SH-SY5Y (cell line): ENCODE measurements around the gene ADAM10.

ENCODE experiments used
- GATA2 ChIP-seq: IDR thresholded peaks from 2 replicates; pipeline ENCODE4 v1.6.1; 2011; ENCODE audit warnings: mild to moderate bottlenecking, low read depth, low read length
- GATA3 ChIP-seq: IDR thresholded peaks from 2 replicates; pipeline ENCODE4 v1.6.1; 2011; ENCODE audit warnings: low read depth, mild to moderate bottlenecking, low read length, moderate library complexity

GRCh38 chr15:58611731-58612676 lies 137.5 kb downstream of the ADAM10 start:
- TF ChIP-seq GATA2: no peak
- no peak for TF ChIP-seq GATA3
